Hepatocyte (in vitro differentiated cells): ENCODE results near the gene KIN.

Source experiments
- CTCF ChIP-seq: fragments of 200-600 bp; sonication (generic); IDR thresholded peaks from 2 replicates; pipeline ENCODE4 v1.5.1; 2016; ENCODE audit warnings: antibody characterized with exemption, mild to moderate bottlenecking; ENCODE audit not compliant: poor library complexity
- EZH2 ChIP-seq: fragments of 200-600 bp; sonication (generic); IDR thresholded peaks from 2 replicates; pipeline ENCODE4 v1.6.1; 2016; ENCODE audit warnings: antibody characterized with exemption, mild to moderate bottlenecking, borderline replicate concordance
- EZH2phosphoT487 ChIP-seq: fragments of 200-600 bp; sonication (generic); IDR thresholded peaks from one replicate; pipeline ENCODE4 v1.6.1; 2018; ENCODE audit warnings: antibody characterized with exemption, mild to moderate bottlenecking, low read depth, moderate library complexity; ENCODE audit not compliant: unreplicated experiment, severe bottlenecking

- no peak for TF ChIP-seq CTCF
- TF ChIP-seq EZH2 = no peak
- no peak for TF ChIP-seq EZH2phosphoT487
These were observed at the start of gene KIN, which contains the start of gene ATP5F1C for GRCh38 chr10:7787857-7788638.
